ENCODE measurements around the gene MGAT3. TPM values are rescaled to one million over a fixed set of nuclear protein-coding genes. Genes with fewer than 3 reads are reported as not detected.

The MGAT3 gene
- total RNA-seq, 1 experiment from 2014 or later, result 5.0 TPM

DNA sequence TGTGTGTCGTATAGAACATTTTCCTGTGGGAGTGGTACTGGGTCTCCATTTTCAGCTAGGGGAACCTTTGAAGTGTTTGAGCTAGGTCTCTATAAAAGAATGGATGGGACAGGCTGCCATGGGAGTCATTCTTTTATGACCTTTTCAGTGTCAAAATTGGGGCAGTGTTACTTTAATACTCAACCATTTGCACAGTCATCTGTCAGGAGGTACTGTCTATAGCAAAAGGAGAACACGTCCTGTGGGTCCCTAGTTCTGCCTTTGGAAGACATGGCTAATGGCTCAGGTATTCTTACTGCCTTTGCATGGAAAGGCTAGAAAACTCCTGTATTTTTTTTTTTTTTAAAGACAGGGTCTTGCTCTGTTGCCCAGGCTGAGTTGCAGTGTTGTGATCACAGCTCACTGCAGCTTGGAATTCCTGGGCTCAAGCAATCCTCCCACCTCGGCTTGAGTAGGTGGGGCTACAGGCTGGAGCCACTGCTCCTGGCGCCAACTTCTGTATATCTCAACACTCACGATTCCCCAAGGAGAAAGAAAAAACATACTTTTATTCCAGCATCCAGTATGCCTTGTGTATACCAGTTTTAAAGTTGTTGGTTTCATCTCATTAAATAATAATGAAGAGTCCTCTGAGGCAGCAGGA, 61.5 kb downstream of the MGAT3 start:
- Histone ChIP-seq H3K23me2 (ENCODE audit: insufficient read length, low read depth, low read length, poor library complexity, severe bottlenecking) (peaks cover 13% of the 10 kb centered on the region), H4K8ac (replicated peaks; ENCODE audit: insufficient read length, low read depth, low read length) (no peak overlapping the region), H4K91ac (ENCODE audit: insufficient read length, low read depth, low read length) (no peak overlapping the region), H3K4me2 (ENCODE audit: insufficient read depth, insufficient read length, low read length) (peak overlapping the region; percentile 73), H3K79me2 (ENCODE audit: insufficient read depth, low read length) (peaks cover 8% of the 10 kb centered on the region; the same call in 1 of the 2 replicates), H3K23ac (ENCODE audit: insufficient read length, low read depth, low read length) (no peak overlapping the region), H4K5ac (ENCODE audit: insufficient read length, low read depth, low read length) (no peak overlapping the region), H3T11ph (ENCODE audit: low read length) (no peak overlapping the region), H4K20me1 (ENCODE audit: control insufficient read depth, insufficient read depth, insufficient read length) (peaks cover 9% of the 10 kb centered on the region), H2AK5ac (ENCODE audit: insufficient read length, low read length) (no peak overlapping the region), H2AFZ (ENCODE audit: low read length) (no peak overlapping the region), H2BK20ac (ENCODE audit: low read depth, low read length, poor library complexity, severe bottlenecking) (no peak overlapping the region), H3K14ac (ENCODE audit: insufficient read depth, low read length) (no peak overlapping the region), H3K27me3 (ENCODE audit: insufficient read depth, low read length) (no peaks in the 10 kb centered on the region; the same call in 1 of the 2 replicates), H3K79me1 (ENCODE audit: insufficient read depth, low read depth, low read length, poor library complexity, severe bottlenecking) (no peaks in the 10 kb centered on the region), H2BK15ac (ENCODE audit: low read depth, low read length) (no peak overlapping the region), H3K18ac (ENCODE audit: insufficient read length, low read depth, low read length) (no peak overlapping the region), H3K9me3 (ENCODE audit: control insufficient read depth, low read depth, low read length) (no peaks in the 10 kb centered on the region), H2BK5ac (ENCODE audit: insufficient read length, low read length) (no peak overlapping the region), H3K4ac (ENCODE audit: low read depth, low read length) (no peak overlapping the region), H3K56ac (ENCODE audit: insufficient read length, low read depth, low read length) (no peak overlapping the region), H2BK12ac (ENCODE audit: insufficient read length, low read depth, low read length) (no peak overlapping the region), H3K27ac (ENCODE audit: insufficient read length, low read depth, low read length) (no peak overlapping the region), H2BK120ac (ENCODE audit: low read depth, low read length, poor library complexity, severe bottlenecking) (no peak overlapping the region), H3K9ac (ENCODE audit: extremely low read depth, insufficient read length, low read length) (no peak overlapping the region), H3K4me1 (ENCODE audit: insufficient read depth, low read length) (no peaks in the 10 kb centered on the region; the same call in 1 of the 2 replicates)
- Mint-ChIP-seq H3K27ac (no peak overlapping the region), H3K9me3 (peaks cover 0 to 2% of the 10 kb centered on the region in 2 experiments; a peak in 3 of 5 replicates), H3K36me3 (ENCODE audit: insufficient read depth in 1 of 3, low read depth in 3 of 3) (peaks cover 47 to 73% (median 60%) of the 10 kb centered on the region in 3 experiments), H3K4me3 (peak overlapping the region; percentile 94 to 98), H3K4me1 (peaks cover 23 to 24% of the 10 kb centered on the region in 2 experiments), H3K27me3 (ENCODE audit: low read depth) (peaks cover 61% of the 10 kb centered on the region)
- TF ChIP-seq, protein P1, sequence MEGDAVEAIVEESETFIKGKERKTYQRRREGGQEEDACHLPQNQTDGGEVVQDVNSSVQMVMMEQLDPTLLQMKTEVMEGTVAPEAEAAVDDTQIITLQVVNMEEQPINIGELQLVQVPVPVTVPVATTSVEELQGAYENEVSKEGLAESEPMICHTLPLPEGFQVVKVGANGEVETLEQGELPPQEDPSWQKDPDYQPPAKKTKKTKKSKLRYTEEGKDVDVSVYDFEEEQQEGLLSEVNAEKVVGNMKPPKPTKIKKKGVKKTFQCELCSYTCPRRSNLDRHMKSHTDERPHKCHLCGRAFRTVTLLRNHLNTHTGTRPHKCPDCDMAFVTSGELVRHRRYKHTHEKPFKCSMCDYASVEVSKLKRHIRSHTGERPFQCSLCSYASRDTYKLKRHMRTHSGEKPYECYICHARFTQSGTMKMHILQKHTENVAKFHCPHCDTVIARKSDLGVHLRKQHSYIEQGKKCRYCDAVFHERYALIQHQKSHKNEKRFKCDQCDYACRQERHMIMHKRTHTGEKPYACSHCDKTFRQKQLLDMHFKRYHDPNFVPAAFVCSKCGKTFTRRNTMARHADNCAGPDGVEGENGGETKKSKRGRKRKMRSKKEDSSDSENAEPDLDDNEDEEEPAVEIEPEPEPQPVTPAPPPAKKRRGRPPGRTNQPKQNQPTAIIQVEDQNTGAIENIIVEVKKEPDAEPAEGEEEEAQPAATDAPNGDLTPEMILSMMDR (conservative IDR thresholded peaks at IDR 0.05), result no peak
- DNase-seq, result no peak
- no CpG with 5 or more reads among the region's 5 CpGs for WGBS (ENCODE audit: extremely low coverage, insufficient read length, low lambda C conversion rate)

Measured in H9 (cell line).